GM12892 (cell line): ENCODE data around the gene NUB1.

Source experiments
- POLR2A ChIP-seq: IDR thresholded peaks from 2 replicates; pipeline ENCODE4 v1.6.1; 2011; ENCODE audit warnings: low read depth, low read length, control low read depth
- POLR2AphosphoS5 ChIP-seq: IDR thresholded peaks from 2 replicates; pipeline ENCODE4 v1.6.1; 2011; ENCODE audit warnings: low read depth, low read length, control low read depth

DNA sequence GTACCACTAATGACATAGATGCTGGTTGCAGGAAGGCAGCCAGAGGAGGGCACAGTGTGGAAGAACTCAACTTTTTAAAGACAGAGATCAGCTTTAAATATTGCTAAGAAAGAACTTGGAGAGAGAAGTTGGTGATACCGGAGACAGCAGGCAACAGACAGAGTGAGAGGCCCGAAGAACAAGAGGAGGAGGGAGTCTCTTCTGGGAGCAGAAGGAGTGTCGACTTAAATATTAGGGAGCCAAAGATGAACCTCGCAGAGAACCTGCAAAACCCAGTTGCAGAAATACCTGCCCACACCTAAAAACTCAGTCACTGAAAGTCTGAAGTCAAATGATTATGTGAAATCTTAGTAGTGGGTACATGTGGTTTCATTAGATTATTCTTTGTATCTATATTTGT, 71.6 kb downstream of the NUB1 start:
- TF ChIP-seq POLR2AphosphoS5 (no peak), POLR2A (no peak)
